Measurements from ENCODE around the gene OR5H14. TPM values are rescaled to one million over a fixed set of nuclear protein-coding genes. Genes with fewer than 3 reads are reported as not detected.
"Not testable (repeated sequence)": the region's sequence is repeated elsewhere in the genome, so short reads cannot be mapped to it uniquely, and the experiment has no call there.

The OR5H14 gene
- total and polyA plus RNA-seq, 2 experiments from 2014 or later: not detected

DNA sequence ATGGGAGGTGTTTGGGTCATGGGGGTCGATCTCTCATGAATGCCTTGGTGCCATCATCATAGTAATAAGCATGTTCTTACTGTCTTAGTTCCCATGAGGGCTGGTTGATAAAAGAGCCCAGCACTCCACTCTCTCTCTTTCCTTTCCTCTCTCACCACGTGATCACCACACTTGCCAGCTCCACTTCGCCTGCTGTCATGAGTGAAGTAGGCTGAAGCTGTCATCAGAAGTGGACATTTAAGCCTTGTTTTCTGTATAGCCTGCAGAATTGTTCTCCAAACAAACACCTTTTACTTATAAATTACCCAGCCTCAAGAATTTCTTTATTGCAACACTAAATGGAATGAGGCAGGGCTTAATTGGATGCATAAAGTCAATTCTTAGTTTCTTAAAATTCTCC lies 10.6 kb upstream of the OR5H14 start:
- H3K36me3 ChIP-seq (replicated peaks; ENCODE audit: insufficient read depth, low read depth): no peaks in the 10 kb centered on the region
- no peak overlapping the region for H3K27ac ChIP-seq
- 77% methylated on average over 3 of the region's 3 CpGs for WGBS (ENCODE audit: low lambda C conversion rate, missing lambda C conversion rate)
- H3K9me2 ChIP-seq (replicated peaks; ENCODE audit: insufficient read depth): no peaks in the 10 kb centered on the region
- H2AFZ ChIP-seq: no peak overlapping the region
- no peak overlapping the region for H3K4me2 ChIP-seq
- H3K79me2 ChIP-seq: no peaks in the 10 kb centered on the region
- TF ChIP-seq EZH2phosphoT487 (IDR thresholded peaks at IDR 0.05; ENCODE audit: low read depth, severe bottlenecking, unreplicated experiment): no peak
- TF ChIP-seq EZH2 (IDR thresholded peaks at IDR 0.05; ENCODE audit: borderline replicate concordance): no peak
- TF ChIP-seq, protein P1, sequence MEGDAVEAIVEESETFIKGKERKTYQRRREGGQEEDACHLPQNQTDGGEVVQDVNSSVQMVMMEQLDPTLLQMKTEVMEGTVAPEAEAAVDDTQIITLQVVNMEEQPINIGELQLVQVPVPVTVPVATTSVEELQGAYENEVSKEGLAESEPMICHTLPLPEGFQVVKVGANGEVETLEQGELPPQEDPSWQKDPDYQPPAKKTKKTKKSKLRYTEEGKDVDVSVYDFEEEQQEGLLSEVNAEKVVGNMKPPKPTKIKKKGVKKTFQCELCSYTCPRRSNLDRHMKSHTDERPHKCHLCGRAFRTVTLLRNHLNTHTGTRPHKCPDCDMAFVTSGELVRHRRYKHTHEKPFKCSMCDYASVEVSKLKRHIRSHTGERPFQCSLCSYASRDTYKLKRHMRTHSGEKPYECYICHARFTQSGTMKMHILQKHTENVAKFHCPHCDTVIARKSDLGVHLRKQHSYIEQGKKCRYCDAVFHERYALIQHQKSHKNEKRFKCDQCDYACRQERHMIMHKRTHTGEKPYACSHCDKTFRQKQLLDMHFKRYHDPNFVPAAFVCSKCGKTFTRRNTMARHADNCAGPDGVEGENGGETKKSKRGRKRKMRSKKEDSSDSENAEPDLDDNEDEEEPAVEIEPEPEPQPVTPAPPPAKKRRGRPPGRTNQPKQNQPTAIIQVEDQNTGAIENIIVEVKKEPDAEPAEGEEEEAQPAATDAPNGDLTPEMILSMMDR (IDR thresholded peaks at IDR 0.05; ENCODE audit: poor library complexity): no peak
- H3K27me3 ChIP-seq: no peaks in the 10 kb centered on the region
- no peak overlapping the region for H3K4me3 ChIP-seq
- H3K4me1 ChIP-seq (ENCODE audit: insufficient read depth): no peaks in the 10 kb centered on the region
- no peaks in the 10 kb centered on the region for H3K9me3 ChIP-seq (ENCODE audit: low read depth)
- DNase-seq (ENCODE audit: low spot score): peak; percentile 5
- H4K20me1 ChIP-seq (ENCODE audit: insufficient read depth, poor library complexity, severe bottlenecking): no peaks in the 10 kb centered on the region

DNA sequence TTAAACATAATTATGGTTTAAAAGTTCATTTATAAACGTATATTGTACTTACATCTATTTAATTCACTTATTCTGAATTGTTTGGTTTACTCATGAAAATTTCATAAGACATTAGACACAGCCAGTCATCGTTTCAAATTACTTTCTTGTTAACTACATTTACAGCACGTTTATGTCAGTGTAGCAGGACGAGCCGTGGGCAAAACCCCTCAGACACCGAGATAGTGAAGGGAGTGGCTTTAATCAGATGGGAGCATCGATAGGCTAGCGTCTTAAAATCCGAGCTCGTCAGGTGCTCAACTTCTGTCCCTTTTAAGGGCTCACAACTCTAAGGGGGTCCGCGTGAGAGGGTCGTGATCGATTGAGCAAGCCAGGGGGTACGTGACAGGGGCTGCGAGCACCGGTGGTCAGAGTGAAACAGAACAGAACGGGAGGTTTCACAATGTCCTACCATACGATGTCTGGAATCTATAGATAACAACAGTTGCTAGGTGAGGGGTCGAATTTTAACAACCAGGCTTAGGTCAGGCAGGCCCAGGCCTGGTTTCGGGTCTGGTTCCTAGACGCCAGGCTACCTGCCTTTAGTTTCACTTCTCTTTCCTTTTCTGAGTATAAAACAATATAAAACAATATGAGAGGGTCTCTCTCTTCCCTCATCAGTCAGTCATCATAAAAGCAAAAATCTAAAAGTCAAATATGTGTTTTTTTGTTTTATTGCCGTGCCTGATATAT lies 9.3 kb upstream of the OR5H14 start:
- H3K27ac ChIP-seq; H3K9me3 ChIP-seq (ENCODE audit: low read depth); H3K79me2 ChIP-seq; H3K4me1 ChIP-seq (ENCODE audit: insufficient read depth); H3K9me2 ChIP-seq (replicated peaks; ENCODE audit: insufficient read depth); DNase-seq (ENCODE audit: low spot score); H3K4me2 ChIP-seq; H4K20me1 ChIP-seq (ENCODE audit: insufficient read depth, poor library complexity, severe bottlenecking); H3K36me3 ChIP-seq (replicated peaks; ENCODE audit: insufficient read depth, low read depth); H3K4me3 ChIP-seq; H2AFZ ChIP-seq; H3K27me3 ChIP-seq: not testable (repeated sequence)
- 77% methylated on average over 23 of the region's 23 CpGs for WGBS (ENCODE audit: low lambda C conversion rate, missing lambda C conversion rate)

DNA sequence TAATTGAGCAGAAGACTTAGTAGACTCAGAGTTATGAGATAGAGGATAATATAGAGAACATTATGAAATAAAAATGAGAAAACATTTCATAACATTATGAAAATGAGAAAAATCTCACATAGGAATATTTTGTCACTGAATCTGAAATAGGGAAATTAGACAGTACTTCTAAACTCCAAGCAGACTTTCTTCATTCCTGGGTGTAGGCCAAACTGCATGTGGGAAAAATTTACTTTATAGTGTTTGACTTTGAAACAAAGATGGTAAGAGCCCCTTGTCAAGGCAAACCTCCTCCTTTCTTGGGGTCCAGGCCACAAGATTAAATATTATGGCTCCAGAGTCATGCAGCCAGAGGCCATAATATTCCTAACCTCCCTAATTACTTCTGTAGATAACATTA lies 6.7 kb upstream of the OR5H14 start:
- H3K4me1 ChIP-seq (ENCODE audit: insufficient read depth): no peaks in the 10 kb centered on the region
- H4K20me1 ChIP-seq (ENCODE audit: insufficient read depth, poor library complexity, severe bottlenecking): no peaks in the 10 kb centered on the region
- no peak overlapping the region for H3K4me2 ChIP-seq
- no peak overlapping the region for H2AFZ ChIP-seq
- no peaks in the 10 kb centered on the region for H3K9me3 ChIP-seq (ENCODE audit: low read depth)
- TF ChIP-seq EZH2phosphoT487 (IDR thresholded peaks at IDR 0.05; ENCODE audit: low read depth, severe bottlenecking, unreplicated experiment) (no peak), EZH2 (IDR thresholded peaks at IDR 0.05; ENCODE audit: borderline replicate concordance) (no peak)
- TF ChIP-seq, protein P1 (IDR thresholded peaks at IDR 0.05; ENCODE audit: poor library complexity): no peak
- no peak for DNase-seq (ENCODE audit: low spot score)
- no peak overlapping the region for H3K27ac ChIP-seq
- H3K36me3 ChIP-seq (replicated peaks; ENCODE audit: insufficient read depth, low read depth): no peaks in the 10 kb centered on the region
- H3K4me3 ChIP-seq: no peak overlapping the region
- H3K79me2 ChIP-seq: no peaks in the 10 kb centered on the region
- H3K27me3 ChIP-seq: no peaks in the 10 kb centered on the region
- H3K9me2 ChIP-seq (replicated peaks; ENCODE audit: insufficient read depth): no peaks in the 10 kb centered on the region

DNA sequence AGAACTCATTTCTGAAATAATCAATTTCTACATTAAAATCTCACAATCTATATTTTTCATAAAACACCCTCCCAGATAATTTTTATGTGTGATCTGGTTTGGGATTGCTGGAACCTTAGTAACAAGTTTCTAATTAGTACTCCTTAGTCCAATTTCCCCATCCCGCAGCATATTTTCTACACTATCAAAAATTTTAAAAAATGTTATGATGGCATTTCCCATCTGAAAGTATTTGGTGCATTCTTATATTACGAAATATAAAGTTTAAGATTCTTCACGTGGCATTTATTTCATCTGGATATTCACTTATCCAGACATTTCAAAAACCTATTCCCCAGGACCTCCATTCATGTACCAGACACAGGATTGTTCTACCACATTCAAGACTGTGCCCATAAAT lies 1.5 kb downstream of the OR5H14 start:
- Histone ChIP-seq H3K9me3 (ENCODE audit: low read depth) (no peaks in the 10 kb centered on the region), H3K9me2 (replicated peaks; ENCODE audit: insufficient read depth) (no peaks in the 10 kb centered on the region), H4K20me1 (ENCODE audit: insufficient read depth, poor library complexity, severe bottlenecking) (no peaks in the 10 kb centered on the region), H3K27me3 (no peaks in the 10 kb centered on the region), H3K27ac (no peak overlapping the region), H3K79me2 (no peaks in the 10 kb centered on the region), H2AFZ (no peak overlapping the region), H3K36me3 (replicated peaks; ENCODE audit: insufficient read depth, low read depth) (no peaks in the 10 kb centered on the region), H3K4me3 (no peak overlapping the region), H3K4me2 (no peak overlapping the region), H3K4me1 (ENCODE audit: insufficient read depth) (no peaks in the 10 kb centered on the region)
- DNase-seq (ENCODE audit: low spot score): no peak
- TF ChIP-seq, protein P1 (IDR thresholded peaks at IDR 0.05; ENCODE audit: poor library complexity): no peak
- TF ChIP-seq EZH2 (IDR thresholded peaks at IDR 0.05; ENCODE audit: borderline replicate concordance) (no peak), EZH2phosphoT487 (IDR thresholded peaks at IDR 0.05; ENCODE audit: low read depth, severe bottlenecking, unreplicated experiment) (no peak)
- 88% methylated on average over 3 of the region's 3 CpGs for WGBS (ENCODE audit: low lambda C conversion rate, missing lambda C conversion rate)

DNA sequence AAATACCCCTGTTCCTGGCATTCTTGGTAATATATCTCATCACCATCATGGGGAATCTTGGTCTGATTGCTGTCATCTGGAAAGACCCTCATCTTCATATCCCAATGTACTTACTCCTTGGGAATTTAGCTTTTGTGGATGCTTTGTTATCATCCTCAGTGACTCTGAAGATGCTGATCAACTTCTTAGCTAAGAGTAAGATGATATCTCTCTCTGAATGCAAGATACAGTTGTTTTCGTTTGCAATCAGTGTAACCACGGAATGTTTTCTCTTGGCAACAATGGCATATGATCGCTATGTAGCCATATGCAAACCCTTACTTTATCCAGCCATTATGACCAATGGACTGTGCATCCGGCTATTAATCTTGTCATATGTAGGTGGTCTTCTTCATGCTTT lies 2.2 kb downstream of the OR5H14 start:
- H3K79me2 ChIP-seq; H3K4me1 ChIP-seq (ENCODE audit: insufficient read depth); H3K4me2 ChIP-seq; H3K27me3 ChIP-seq; H3K9me2 ChIP-seq (replicated peaks; ENCODE audit: insufficient read depth); H2AFZ ChIP-seq; H3K9me3 ChIP-seq (ENCODE audit: low read depth); H4K20me1 ChIP-seq (ENCODE audit: insufficient read depth, poor library complexity, severe bottlenecking); H3K27ac ChIP-seq; H3K4me3 ChIP-seq; H3K36me3 ChIP-seq (replicated peaks; ENCODE audit: insufficient read depth, low read depth); DNase-seq (ENCODE audit: low spot score): not testable (repeated sequence)
- WGBS (ENCODE audit: low lambda C conversion rate, missing lambda C conversion rate): 92% methylated on average over 4 of the region's 4 CpGs
